ENCODE data around the gene HHEX. TPM values are rescaled to one million over a fixed set of nuclear protein-coding genes. Genes with fewer than 3 reads are reported as not detected.

HHEX gene
- total RNA-seq (2014; rRNA removed) (2.2 and 3.2 TPM in 2 replicates), Bru-seq, nascent RNA (percentile 67 among the genes with signal in this experiment), BruChase-seq, experiment 1, labeled RNA remaining after a 6-hour chase (percentile 62 among the genes with signal in this experiment), BruChase-seq, experiment 2, labeled RNA remaining after a 2-hour chase (percentile 83 among the genes with signal in this experiment)
- long read RNA-seq, transcript HHEX-201 (4 exons, 1,727 nt), result major isoform, 21 of 25 reads
- long read RNA-seq, partial matches to known transcripts, result 0 of 25 reads
- long read RNA-seq, other reads (novel, unspliced or antisense), result 4 of 25 reads

DNA sequence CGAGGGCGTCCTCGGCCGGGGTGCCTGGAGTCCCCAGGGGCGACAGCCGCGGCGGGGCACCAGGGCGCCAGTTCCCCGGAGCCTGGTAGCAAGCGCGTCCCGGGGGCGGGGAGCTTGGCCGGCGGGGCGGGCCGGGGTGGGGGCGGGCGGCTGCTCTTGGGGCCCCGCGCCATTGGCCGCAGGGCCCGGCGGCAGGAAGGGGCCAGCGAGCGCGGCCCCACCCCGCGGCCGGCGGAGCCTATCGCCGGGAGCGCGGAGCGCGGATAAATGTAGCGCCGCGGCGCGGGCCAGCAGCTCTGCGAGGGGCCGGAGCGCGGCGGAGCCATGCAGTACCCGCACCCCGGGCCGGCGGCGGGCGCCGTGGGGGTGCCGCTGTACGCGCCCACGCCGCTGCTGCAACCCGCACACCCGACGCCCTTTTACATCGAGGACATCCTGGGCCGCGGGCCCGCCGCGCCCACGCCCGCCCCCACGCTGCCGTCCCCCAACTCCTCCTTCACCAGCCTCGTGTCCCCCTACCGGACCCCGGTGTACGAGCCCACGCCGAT, at the start of gene HHEX:
HHEX (plus strand) TSS at position 293 of the 548 bp plus-strand sequence; CDS start at position 325, 32 bp downstream.
- Histone ChIP-seq H2AFZ (ENCODE audit: low read length) (peak within 1 kb of the TSS; percentile 99), H3K9me2 (replicated peaks; ENCODE audit: low read length) (no peaks in the 10 kb centered on the region), H3K27ac (ENCODE audit: low read length) (no peak within 1 kb of the TSS), H3K79me2 (ENCODE audit: low read length) (peaks cover 14% of the 10 kb centered on the region), H4K20me1 (ENCODE audit: low read length) (no peaks in the 10 kb centered on the region), H3K4me3 (ENCODE audit: low read length) (peak within 1 kb of the TSS; percentile 86), H3K9ac (ENCODE audit: low read length) (peak within 1 kb of the TSS; percentile 33), H3K9me3 (ENCODE audit: low read length) (no peaks in the 10 kb centered on the region), H3K4me2 (ENCODE audit: low read length) (peak within 1 kb of the TSS; percentile 90), H3K27me3 (ENCODE audit: low read length) (no peaks in the 10 kb centered on the region), H3K36me3 (ENCODE audit: low read depth, low read length) (no peaks in the 10 kb centered on the region; the same call in 1 of the 2 replicates), H3K4me1 (ENCODE audit: insufficient read depth, low read length) (peaks cover 10% of the 10 kb centered on the region; the same call in 1 of the 2 replicates), H3F3A (ENCODE audit: low read length, unreplicated experiment) (no peaks in the 10 kb centered on the region)
- ATAC-seq, result peak; percentile 88
- TF ChIP-seq EZH2phosphoT487 (IDR thresholded peaks at IDR 0.05; ENCODE audit: borderline replicate concordance, low read length), result no peak
- TF ChIP-seq, protein P1, sequence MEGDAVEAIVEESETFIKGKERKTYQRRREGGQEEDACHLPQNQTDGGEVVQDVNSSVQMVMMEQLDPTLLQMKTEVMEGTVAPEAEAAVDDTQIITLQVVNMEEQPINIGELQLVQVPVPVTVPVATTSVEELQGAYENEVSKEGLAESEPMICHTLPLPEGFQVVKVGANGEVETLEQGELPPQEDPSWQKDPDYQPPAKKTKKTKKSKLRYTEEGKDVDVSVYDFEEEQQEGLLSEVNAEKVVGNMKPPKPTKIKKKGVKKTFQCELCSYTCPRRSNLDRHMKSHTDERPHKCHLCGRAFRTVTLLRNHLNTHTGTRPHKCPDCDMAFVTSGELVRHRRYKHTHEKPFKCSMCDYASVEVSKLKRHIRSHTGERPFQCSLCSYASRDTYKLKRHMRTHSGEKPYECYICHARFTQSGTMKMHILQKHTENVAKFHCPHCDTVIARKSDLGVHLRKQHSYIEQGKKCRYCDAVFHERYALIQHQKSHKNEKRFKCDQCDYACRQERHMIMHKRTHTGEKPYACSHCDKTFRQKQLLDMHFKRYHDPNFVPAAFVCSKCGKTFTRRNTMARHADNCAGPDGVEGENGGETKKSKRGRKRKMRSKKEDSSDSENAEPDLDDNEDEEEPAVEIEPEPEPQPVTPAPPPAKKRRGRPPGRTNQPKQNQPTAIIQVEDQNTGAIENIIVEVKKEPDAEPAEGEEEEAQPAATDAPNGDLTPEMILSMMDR (conservative IDR thresholded peaks at IDR 0.05; ENCODE audit: low read depth, low read length), result no peak
- TF ChIP-seq EZH2 (IDR thresholded peaks at IDR 0.05; ENCODE audit: low read length, unreplicated experiment), result no peak
- peak; percentile 78 for DNase-seq
- POLR2A ChIA-PET (ENCODE audit: unreplicated experiment), result interaction anchor here (0.5 to 0.7 kb wide), 5 partner anchors 68 to 132 kb away, joined by 3 to 19 read pairs (median 3); no protein-coding TSS in a partner anchor
- intact Hi-C loops (cut with micrococcal nuclease), result loop anchor here (1.0 to 10.0 kb wide), 3 partner anchors 97 to 185 kb away; partner anchors contain the start of gene KIF11
- no TSS peak for BruUV-seq (replicated peaks)
- CTCF ChIA-PET, result interaction anchor here (0.7 kb wide), 1 partner anchor 691 kb away, joined by 9 read pairs; no protein-coding TSS in a partner anchor

DNA sequence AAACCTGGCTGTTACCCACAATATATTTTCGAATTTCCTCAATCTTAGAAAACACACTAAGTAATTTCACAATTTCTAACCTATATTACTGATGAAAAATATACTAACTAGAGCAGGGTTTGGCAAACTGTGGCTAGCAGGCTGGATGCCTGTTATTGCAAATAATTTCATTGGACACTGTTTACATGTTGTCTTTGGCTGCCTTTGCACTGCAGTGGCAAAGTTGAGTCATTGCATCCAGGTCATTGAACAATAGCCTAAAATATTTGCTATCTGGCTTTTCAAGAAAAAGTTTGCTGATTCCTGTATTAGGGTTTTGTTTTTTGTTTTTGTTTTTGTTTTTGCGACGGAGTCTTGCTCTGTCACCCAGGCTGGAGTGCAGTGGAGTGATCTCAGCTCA, 49.6 kb upstream of the HHEX start:
- Histone ChIP-seq H3K9ac (ENCODE audit: low read length) (no peak overlapping the region), H2AFZ (ENCODE audit: low read length) (no peak overlapping the region), H3F3A (ENCODE audit: low read length, unreplicated experiment) (no peaks in the 10 kb centered on the region), H3K27ac (ENCODE audit: low read length) (no peak overlapping the region), H4K20me1 (ENCODE audit: low read length) (0 out of 2 replicates have a peak, but pooled peaks cover 5% of the 10 kb centered on the region), H3K9me3 (ENCODE audit: low read length) (no peaks in the 10 kb centered on the region), H3K79me2 (ENCODE audit: low read length) (peaks cover 7% of the 10 kb centered on the region), H3K9me2 (replicated peaks; ENCODE audit: low read length) (no peaks in the 10 kb centered on the region), H3K36me3 (ENCODE audit: low read depth, low read length) (peaks cover 45% of the 10 kb centered on the region), H3K4me2 (ENCODE audit: low read length) (no peak overlapping the region), H3K27me3 (ENCODE audit: low read length) (no peaks in the 10 kb centered on the region), H3K4me3 (ENCODE audit: low read length) (no peak overlapping the region), H3K4me1 (ENCODE audit: insufficient read depth, low read length) (peaks cover 9% of the 10 kb centered on the region)
- ChIA-PET CTCF (no interaction called here), POLR2A (ENCODE audit: unreplicated experiment) (no interaction called here)
- DNase-seq (peak; percentile 48), ATAC-seq (peak; percentile 61)
- intact Hi-C loops (cut with micrococcal nuclease), result no loop called here
- no TSS peak for BruUV-seq (replicated peaks)
- no peak for TF ChIP-seq EZH2phosphoT487 (IDR thresholded peaks at IDR 0.05; ENCODE audit: borderline replicate concordance, low read length)
- no peak for TF ChIP-seq EZH2 (IDR thresholded peaks at IDR 0.05; ENCODE audit: low read length, unreplicated experiment)
- TF ChIP-seq, protein P1 (conservative IDR thresholded peaks at IDR 0.05; ENCODE audit: low read depth, low read length), result no peak

Measured in PC-3 (cell line).